ENCODE measurements around the gene OGFR.

Gene OGFR, protein sequence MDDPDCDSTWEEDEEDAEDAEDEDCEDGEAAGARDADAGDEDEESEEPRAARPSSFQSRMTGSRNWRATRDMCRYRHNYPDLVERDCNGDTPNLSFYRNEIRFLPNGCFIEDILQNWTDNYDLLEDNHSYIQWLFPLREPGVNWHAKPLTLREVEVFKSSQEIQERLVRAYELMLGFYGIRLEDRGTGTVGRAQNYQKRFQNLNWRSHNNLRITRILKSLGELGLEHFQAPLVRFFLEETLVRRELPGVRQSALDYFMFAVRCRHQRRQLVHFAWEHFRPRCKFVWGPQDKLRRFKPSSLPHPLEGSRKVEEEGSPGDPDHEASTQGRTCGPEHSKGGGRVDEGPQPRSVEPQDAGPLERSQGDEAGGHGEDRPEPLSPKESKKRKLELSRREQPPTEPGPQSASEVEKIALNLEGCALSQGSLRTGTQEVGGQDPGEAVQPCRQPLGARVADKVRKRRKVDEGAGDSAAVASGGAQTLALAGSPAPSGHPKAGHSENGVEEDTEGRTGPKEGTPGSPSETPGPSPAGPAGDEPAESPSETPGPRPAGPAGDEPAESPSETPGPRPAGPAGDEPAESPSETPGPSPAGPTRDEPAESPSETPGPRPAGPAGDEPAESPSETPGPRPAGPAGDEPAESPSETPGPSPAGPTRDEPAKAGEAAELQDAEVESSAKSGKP

DNA sequence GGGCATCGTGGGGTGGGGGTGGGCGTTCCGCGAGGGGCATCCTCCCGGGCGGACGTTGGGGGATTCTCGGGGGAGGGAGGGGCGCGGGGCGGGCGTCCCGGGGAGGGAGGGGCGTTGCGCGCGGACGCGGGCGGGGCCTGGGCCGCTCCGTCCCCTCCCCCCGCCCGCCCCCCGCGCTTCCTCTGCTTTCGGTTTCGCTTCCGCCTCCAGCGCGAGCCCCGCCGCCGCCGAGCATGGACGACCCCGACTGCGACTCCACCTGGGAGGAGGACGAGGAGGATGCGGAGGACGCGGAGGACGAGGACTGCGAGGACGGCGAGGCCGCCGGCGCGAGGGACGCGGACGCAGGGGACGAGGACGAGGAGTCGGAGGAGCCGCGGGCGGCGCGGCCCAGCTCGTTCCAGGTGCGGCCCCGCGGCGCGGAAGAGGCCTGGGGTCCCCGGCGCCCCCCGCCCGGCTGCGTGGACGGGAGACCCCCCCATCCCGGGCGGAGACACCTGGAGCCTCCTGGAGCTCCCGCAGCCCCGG, at the start of gene OGFR:
Gene OGFR, plus strand, starts transcription at position 209 of the 528 bp plus-strand sequence. Its CDS starts 25 bp downstream, at position 234.
- DNase-seq: peak; percentile 73

DNA sequence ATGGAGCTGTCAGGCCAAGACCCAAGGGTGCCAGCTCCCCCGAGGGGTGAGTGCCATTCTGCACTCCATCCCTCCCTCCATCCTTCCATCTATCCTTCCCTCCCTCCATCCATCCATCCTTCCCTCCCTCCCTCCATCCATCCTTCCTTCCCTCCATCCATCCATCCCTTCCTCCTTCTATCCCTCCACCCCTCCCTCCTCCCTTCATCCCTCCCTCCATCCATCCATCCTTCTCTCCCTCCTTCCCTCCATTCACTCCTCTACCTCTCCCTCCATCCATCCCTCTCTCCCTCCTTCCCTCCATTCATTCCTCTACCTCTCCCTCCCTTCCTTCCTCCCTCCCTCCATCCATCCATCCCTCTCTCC, 49.7 kb upstream of the OGFR start:
- no peak for DNase-seq

DNA sequence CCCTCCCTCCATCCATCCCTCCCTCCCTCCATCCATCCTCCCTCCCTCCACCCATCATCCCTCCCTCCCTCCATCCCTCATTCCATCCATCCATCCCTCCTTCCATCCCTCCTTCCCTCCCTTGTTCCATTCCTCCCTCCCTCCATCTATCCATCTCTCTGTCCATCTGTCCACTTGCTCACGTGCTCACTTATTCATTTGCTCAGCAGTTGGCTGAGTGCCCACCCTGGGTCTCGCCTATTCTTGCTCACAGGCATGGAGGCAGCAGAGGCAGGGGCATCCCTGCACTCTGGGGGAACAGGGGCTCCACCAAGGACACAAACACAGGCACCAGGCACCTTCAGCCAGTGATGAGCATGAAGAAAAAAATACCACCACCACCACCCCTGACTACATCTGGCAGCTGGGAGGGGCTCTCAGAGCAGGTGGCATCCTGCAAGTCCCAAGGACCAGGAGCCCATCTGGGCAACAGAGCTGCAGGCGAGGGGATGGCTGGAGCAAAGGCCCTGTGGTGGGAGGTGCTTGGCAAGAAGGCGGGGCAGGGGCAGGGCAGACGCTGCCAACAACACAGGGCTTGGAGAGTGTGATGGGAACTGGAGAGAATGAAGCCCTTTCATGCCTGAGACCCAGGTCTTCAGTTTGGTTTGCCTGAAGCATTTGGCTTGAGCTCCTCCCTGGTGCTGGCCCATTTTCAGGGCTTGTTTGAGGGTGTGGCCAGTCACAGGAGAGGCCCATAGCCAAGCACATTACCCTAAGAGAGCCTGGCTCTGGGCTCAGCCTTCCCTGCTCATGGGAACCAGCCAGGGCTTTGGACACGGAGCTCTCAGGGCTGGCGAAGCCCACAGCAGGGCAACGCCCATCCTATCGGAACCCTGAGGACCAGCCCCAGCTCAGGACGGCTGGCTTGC, 48.6 kb upstream of the OGFR start:
- peak; percentile 7 for DNase-seq

DNA sequence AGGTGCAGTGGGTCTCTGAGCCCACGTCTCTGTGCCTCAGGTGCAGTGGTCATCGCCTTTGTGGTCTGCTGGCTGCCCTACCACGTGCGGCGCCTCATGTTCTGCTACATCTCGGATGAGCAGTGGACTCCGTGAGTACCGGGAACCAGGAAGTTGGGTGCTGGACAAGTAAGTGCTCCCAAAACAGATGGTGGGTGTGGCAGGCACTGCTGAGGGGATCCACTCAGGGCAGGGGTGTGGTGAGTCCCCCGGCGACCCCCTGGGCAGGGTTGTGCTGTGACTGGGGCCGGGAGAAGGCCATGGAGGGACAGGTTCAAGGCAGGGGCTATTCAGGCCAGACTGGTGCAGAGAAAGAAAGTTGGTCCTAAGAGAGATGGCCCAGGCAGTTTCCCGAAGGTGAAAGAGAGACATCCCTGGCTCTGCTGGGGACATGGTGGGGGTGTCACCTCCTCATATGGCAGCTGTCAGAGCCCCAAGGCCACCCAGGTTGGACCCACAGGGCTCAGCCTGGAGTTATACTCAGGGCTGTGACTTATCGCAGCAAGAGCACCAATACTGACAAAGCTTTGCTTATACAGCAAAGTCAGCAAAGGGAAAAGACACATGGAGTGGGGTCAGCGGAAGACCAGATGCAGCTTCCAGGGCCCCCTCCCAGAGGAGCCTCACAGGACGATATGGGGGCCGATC, 46.3 kb upstream of the OGFR start:
- DNase-seq: peak; percentile 5

DNA sequence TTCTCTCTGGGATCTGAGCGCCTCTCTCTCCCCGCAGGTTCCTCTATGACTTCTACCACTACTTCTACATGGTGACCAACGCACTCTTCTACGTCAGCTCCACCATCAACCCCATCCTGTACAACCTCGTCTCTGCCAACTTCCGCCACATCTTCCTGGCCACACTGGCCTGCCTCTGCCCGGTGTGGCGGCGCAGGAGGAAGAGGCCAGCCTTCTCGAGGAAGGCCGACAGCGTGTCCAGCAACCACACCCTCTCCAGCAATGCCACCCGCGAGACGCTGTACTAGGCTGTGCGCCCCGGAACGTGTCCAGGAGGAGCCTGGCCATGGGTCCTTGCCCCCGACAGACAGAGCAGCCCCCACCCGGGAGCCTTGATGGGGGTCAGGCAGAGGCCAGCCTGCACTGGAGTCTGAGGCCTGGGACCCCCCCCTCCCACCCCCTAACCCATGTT, 44.6 kb upstream of the OGFR start:
- peak; percentile 35 for DNase-seq

DNA sequence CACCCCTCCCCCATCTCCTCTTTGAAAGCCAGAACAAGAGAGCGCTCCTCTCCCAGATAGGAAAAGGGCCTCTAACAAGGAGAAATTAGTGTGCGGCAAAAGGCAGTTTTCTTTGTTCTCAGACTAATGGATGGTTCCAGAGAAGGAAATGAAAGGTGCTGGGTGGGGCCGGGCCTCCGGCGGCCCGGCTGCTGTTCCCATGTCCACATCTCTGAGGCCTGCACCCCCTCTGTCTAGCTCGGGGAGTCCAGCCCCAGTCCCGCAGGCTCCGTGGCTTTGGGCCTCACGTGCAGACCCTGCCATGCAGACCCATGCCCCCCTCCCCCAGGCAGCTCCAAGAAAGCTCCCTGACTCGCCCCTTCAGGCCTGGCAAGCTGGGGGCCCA, 44.2 kb upstream of the OGFR start:
- no peak for DNase-seq

DNA sequence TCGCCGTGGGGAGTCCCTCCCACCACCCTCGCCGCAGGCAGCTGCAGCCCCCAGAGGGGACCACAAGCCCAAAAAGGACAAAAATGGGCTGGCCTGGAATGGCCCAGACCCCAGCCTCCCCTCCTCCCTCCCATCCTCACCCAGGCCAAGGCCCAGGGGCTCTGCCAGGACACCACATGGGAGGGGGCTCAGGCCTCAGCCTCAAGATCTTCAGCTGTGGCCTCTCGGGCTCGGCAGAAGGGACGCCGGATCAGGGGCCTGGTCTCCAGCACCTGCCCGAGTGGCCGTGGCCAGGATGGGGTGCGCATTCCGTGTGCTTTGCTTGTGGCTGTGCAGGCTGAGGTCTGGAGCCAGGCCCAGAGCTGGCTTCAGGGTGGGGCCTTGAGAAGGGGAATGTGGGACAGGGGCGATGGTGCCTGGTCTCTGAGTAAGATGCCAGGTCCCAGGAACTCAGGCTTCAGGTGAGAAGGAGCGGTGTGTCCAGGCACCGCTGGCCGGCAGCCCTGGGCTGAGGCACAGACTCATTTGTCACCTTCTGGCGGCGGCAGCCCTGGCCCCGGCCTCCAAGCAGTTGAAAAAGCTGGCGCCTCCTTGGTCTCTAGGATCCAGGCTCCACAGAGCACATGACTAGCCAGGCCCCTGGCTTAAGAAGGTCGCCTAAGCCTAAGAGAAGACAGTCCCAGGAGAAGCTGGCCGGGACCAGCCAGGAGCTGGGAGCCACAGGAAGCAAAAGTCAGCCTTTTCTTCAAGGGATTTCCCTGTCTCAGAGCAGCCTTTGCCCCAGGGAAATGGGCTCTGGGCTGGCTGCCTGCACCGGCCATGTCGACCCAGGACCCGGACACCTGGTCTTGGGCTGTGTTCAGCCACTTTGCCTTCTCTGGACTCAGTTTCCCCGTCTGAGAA, 43.5 kb upstream of the OGFR start:
- peak; percentile 5 for DNase-seq

DNA sequence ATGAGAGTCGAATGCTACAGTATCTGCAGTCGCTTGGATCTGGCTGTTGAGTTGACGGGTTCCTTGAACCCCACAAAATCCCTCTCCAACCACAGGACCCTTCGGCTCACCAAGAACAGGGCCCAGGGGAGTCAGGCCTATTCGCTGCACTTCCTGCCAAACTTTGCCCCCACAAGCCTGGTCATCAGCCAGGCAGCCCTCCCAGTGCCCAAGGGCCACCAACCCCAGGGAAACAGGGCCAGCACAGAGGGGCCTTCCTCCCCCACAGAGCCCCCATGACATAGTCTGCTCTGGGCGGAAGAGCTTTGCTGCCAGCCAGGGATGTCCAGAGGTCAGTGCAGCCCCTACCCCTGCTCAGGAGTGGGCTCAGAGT, 42.9 kb upstream of the OGFR start:
- DNase-seq: no peak

DNA sequence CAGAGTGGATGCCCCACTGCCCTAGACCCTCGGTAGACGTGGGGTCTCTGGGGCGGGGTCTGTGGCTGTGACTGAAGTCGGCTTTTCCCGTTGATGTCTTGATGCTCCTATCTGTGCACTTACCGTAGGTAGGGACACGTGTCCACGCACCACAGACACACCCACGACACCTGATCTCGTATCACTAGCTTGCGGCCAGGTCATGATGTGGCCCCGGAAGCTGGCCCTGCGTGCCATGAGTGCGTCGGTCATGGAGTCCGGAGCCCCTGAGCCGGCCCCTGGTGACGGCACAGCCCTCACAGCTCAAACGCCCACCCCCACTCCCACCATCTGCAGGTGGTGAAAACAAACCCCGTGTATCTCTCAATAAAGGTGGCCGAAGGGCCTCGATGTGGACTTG, 42.3 kb upstream of the OGFR start:
- no peak for DNase-seq

DNA sequence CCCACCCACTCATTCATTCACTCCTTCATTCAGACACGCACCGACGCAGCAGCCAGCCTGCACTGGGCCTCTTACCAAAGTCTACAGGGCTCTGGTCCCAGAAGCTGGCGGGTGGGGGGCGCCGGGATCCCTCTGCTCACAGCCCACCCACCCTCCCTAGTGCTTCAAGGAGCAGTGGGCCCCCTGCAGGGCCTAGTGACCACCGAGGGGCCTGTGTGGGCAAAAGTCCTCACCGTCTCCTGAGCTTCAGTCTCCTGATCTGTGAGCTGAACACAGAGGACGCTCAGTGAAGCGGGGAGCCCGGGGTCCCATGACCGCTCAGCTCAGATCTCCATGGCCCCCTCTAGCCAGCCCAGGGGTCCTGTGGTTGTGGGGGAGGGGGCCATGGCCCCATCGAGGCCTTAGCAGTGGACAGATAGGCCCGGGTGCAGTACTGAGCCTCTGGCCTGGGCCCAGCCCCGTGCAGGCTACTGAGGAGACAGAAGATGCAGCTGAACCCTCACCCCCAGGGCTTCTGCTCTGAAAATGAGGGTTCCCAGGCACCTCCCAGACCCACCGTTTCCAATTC, 41.8 kb upstream of the OGFR start:
- no peak for DNase-seq

DNA sequence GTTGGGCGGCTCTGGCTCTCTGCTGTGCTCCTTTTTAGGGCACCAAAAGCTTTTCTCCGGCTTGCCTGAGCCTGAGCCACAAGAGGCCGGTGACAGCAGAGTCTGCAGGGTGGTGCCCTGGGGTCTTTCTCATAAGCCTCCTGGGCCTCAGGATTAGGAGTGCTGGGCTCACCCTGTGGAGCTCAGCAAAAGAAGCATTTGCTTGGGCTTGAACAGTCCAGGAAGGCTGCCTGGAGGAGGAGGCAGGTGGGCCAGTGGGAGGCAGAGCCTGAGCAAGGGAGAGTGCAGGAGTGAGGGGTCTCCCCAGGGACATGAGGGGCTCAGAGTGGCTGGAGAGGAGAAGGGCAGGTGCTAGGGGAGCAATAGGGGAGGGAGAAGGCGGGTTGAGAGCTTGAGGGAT, 41.2 kb upstream of the OGFR start:
- DNase-seq: peak; percentile 6

DNA sequence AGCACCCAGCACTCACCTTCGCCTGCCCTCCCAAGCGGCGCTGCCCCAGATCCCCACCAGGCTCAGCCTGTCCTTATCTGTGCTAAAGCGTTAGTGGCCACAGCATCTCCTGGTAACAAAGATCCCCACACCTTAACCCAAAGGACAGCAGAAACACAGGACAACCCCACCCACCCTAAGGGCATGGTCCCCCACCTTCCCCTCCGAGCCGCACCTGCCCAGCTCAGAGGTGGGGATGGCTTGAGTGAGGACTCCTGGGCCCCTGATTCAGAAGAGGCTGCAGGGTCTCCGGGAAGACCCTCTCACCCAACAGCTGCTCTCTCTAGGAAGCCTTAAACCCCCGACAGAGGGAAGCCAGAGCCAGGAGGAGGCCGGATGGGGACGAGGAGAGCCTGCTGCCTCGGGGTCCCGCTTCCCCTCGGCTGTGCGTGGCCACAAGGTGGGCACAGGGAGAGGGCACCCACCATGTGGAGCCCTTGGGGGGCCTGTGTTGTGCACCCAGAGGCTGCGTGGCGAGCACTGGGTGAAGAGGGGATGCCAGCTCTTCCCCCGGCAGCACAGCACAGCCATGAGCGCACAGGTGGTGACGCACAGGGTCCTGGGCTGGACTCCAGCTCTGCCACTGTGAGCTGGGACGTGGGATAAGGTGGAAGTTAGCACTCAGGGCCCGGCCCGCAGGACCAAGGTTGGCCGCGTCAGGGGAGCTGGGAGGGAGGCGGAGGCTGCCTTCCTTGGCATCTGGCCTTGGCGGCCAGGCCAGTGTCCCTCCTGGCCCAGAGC, 40.3 kb upstream of the OGFR start:
- no peak for DNase-seq

DNA sequence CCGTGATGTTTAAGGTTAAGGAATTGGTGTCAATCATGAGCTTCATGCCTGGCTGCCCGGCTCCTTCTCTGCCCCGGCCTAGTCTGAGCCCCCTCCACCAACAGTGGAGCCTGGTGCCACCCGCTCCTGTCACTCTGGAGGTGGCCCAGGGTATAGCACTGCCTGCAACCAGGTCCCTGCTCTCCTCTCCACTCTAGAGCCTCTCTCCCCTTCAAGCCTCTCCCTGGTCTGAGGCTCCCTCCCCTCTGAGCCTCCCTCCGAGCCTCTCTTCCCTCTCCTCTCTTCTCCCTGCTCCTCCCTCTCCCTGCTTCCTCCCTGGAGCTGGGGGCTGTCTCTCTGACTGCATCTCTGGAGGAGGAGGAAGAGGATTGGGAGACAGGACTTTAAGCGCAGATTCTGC, 39.6 kb upstream of the OGFR start:
- no peak for DNase-seq

DNA sequence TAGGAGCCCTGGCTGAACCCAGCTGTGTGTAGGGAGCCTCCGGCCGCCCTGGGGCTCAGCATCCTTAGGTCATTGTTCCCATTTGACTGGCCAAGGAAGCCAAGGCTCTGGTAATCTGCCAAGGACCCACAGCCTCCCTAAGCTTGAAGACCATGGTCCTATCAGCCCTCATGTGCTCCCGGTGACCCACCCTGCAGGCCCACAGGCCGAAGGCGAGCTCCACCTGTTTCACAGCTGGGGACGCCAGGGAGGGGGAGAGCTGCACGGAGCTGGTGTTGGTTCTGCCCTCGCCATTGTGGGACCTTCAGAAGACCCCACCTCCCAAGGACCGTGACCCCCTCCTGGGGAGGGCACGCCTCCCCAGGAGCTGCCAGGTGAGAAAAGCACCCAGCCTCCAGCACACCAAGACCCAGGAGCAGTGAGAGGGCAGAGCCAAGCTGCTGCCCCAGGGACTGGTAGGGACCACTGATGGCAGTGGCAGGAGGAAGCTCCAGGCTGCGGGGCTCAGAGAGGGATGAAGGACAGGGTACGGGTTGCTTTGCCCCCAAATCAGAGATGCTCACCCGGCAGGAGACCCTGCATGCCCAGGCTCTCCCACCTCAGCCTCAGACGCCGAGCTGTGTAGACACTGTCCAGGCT, 39.1 kb upstream of the OGFR start:
- DNase-seq: no peak

DNA sequence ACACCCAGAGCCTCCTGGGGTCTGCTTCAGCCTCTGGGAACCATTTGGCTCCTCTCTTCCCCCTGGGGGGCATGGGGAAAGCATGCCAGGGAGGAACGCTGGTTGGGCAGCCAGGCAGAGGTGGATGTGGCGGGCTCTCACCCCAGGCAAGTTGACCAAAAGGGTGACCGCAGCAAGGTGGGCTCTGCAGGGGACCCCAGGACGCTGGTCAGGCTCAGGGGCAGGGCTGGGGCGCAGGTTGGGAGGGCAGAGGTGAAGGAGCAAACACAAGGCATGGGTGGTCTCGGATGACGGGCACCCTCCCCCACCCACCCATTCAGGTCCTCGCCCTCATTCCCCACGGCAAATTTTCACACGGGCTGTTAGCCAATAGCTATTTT, 38.6 kb upstream of the OGFR start:
- no peak for DNase-seq

DNA sequence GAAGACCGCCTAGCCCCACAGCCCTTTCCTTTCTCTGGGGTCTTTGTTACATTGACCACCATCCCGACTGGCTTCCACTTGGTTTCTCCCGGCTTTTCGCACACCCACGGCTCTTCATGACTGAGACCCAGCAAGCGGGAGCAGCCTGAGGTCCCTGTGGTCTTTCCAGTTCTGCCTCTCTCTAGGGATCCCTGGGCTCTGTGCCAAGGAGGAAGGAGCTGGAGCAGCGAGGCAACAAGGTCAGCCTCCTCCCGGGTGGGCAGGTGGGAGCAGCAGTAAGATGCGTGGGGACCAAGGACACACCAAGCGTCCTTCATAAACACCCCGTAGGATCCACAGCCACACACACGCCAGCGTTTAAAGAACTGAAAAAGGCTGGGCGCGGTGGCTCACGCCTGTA, 37.9 kb upstream of the OGFR start:
- no peak for DNase-seq

DNA sequence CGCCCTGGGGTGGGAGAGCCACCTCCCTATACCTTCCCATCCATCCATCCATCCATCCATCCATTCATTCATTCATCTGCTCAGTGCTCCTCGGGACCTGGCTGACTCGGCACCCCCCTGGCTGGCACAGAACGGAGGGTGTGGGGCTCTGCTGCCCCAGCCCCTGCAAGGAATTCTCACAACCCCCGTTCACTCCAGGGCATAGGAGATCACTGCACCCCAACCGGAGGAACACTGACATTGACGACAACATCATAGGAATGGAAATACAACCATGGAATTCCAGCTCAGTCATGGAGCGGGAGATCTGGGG, 36.4 kb upstream of the OGFR start:
- DNase-seq: no peak

DNA sequence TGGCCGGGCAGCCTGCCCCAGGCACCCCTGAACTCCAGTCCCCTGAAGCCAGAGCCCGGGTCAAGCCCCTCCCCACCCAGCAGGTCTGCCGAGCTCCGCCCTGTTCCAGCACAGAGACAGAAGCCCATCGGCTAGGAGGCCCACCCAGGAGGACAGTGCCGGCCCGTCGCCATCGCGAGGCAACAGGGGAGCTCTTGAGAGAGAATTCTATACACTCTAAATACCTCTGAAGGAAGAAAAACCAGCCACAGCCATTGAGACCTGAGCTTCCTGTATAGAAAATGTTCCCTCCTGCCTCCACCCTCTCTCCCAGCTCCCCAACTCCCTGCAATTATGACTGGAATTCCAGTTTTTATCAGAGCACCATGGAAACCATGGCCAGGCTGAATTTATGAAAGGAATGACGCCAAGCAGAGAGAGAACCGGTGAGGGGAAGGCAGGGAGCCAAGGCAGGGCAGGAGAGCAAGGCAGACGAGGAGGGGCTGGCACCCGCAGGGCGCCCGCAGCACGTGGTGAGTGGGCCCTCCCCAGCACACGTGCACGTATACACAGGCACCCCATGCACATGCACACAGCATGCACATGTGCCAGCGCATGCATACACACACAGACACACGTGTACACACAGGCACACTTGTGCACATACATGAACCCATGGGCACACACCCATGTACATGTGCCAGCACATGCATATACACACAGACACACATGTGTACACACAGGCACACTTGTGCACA, 35.9 kb upstream of the OGFR start:
- peak; percentile 2 for DNase-seq

DNA sequence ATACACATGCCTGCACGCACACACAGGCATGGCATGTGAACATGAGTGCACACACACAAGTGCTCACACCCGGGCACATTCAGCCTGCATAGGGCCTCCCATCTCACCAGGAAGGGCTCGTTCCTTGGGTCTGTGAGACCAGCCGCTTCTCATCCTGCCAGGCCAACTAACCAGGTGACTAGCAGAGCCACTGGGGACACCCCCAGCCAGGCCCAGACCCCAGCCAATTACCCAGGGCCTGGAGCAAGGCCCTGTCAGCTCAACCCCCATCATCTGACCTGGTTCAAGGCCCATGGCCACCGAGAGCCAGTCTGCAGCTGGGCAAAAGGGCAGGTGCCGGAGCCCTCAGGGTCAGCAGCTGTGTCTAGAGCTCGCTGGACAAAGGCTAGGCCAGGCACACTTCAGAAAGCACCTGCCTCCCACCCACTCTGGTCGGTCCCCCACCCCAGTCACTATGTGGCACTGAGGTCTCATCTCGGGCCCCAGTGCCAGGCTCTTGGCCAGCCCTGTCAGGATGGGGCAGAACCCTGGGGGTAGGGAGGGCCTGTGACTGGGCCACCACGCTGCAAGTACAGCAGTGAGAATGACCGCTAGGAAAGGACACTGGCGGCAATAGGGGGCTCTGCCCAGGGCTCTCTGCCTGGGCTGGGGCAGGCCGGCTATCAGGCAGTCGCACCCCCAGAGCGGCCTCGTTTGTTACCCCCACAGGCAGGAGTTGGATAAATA, 35.1 kb upstream of the OGFR start:
- peak; percentile 16 for DNase-seq
